HG03432 (cell line): ENCODE results near the gene TMEM97.

Experiments
- ATAC-seq: cut with Tn5 transposase; IDR thresholded peaks from one replicate; pipeline ENCODE4 v1.9.1; 2021; ENCODE audit warnings: mild to moderate bottlenecking, moderate library complexity; ENCODE audit not compliant: unreplicated experiment

The TMEM97 gene

GRCh38 chr17:28363776-28364650 is 45.0 kb downstream of the TMEM97 start:
- ATAC-seq, result no peak

- no peak for ATAC-seq
These were observed 45.8 kb downstream of the TMEM97 start, which contains the start of gene SEBOX for GRCh38 chr17:28364665-28365363. TSS of gene SEBOX (minus strand) at chr17:28365199. CDS start at chr17:28365151, 48 bp downstream.

GRCh38 chr17:28365487-28365886 is 46.5 kb downstream of the TMEM97 start:
- no peak for ATAC-seq

- ATAC-seq, result no peak
These were observed 47.6 kb downstream of the TMEM97 start for GRCh38 chr17:28366605-28367004.

- no peak for ATAC-seq
These were observed 48.8 kb downstream of the TMEM97 start for GRCh38 chr17:28367641-28368305.

- ATAC-seq, result no peak
These were observed 49.4 kb downstream of the TMEM97 start for GRCh38 chr17:28368306-28368831.

GRCh38 chr17:28368915-28369683 is 50.1 kb downstream of the TMEM97 start:
- ATAC-seq, result no peak

- no peak for ATAC-seq
These were observed 50.7 kb downstream of the TMEM97 start for GRCh38 chr17:28369684-28370034.

- ATAC-seq, result no peak
These were observed 51.2 kb downstream of the TMEM97 start, which contains the start of gene VTN for GRCh38 chr17:28370035-28370743. TSS of gene VTN (minus strand) at chr17:28370307. CDS start at chr17:28370203, 104 bp downstream.

GRCh38 chr17:28370744-28371103 is 51.7 kb downstream of the TMEM97 start:
- ATAC-seq, result no peak

GRCh38 chr17:28371245-28372202 is 52.5 kb downstream of the TMEM97 start, which contains the start of gene SARM1:
TSS of gene SARM1 (plus strand) at chr17:28371694. CDS start at chr17:28372033, 339 bp downstream.
- ATAC-seq, result peak; percentile 84

GRCh38 chr17:28372203-28372944 is 53.4 kb downstream of the TMEM97 start:
- ATAC-seq, result peak; percentile 23

- ATAC-seq, result no peak
These were observed 53.9 kb downstream of the TMEM97 start for GRCh38 chr17:28372945-28373274.
